Measurements from ENCODE around the gene SDK2.

SDK2 gene

GRCh38 chr17:73646409-73647300 lies 2.4 kb upstream of the SDK2 start:
- Mint-ChIP-seq H3K4me1 (peaks cover 28% of the 10 kb centered on the region), H3K27me3 (peaks cover 86% of the 10 kb centered on the region), H3K4me3 (peak overlapping the region; percentile 61), H3K36me3 (no peaks in the 10 kb centered on the region), H3K9me3 (no peaks in the 10 kb centered on the region), H3K27ac (peak overlapping the region; percentile 42)
- DNase-seq: peak; percentile 57
- CTCF ChIA-PET: interaction anchor here (0.6 to 2.1 kb wide), 10 partner anchors 9 to 291 kb away, joined by 3 to 19 read pairs (median 4); no protein-coding TSS in a partner anchor

- DNase-seq: peak; percentile 64
- Mint-ChIP-seq H3K27ac (no peak overlapping the region), H3K4me1 (peaks cover 28% of the 10 kb centered on the region), H3K27me3 (peaks cover 92% of the 10 kb centered on the region), H3K9me3 (no peaks in the 10 kb centered on the region), H3K36me3 (no peaks in the 10 kb centered on the region), H3K4me3 (peak overlapping the region; percentile 65)
- CTCF ChIA-PET: interaction anchor here (1.1 to 2.1 kb wide), 8 partner anchors 65 to 292 kb away, joined by 3 to 19 read pairs (median 4); no protein-coding TSS in a partner anchor
Measured at GRCh38 chr17:73645050-73645871, 1.0 kb upstream of the SDK2 start.

GRCh38 chr17:73643852-73644144 lies 447 bp downstream of the SDK2 start:
- peak overlapping the region; percentile 81 for H3K4me3 Mint-ChIP-seq

GRCh38 chr17:73643001-73643851 lies 1.0 kb downstream of the SDK2 start:
- H3K36me3 Mint-ChIP-seq: no peaks in the 10 kb centered on the region
- peak overlapping the region; percentile 81 for H3K4me3 Mint-ChIP-seq
- peak; percentile 60 for DNase-seq
- peaks cover 23% of the 10 kb centered on the region for H3K4me1 Mint-ChIP-seq
- H3K9me3 Mint-ChIP-seq: no peaks in the 10 kb centered on the region
- CTCF ChIA-PET: interaction anchor here (1.2 to 1.4 kb wide), 2 partner anchors 79 to 213 kb away, joined by 3 to 4 read pairs; no protein-coding TSS in a partner anchor
- H3K27ac Mint-ChIP-seq: no peak overlapping the region
- peaks cover 81% of the 10 kb centered on the region for H3K27me3 Mint-ChIP-seq

More at GRCh38 chr17:73643852-73644144, 447 bp downstream of the SDK2 start:
- H3K27ac Mint-ChIP-seq: no peak overlapping the region
- no peak for DNase-seq
- no peaks in the 10 kb centered on the region for H3K9me3 Mint-ChIP-seq
- CTCF ChIA-PET: interaction anchor here (1.4 kb wide), 1 partner anchor 214 kb away, joined by 4 read pairs; no protein-coding TSS in a partner anchor
- peaks cover 23% of the 10 kb centered on the region for H3K4me1 Mint-ChIP-seq
- H3K27me3 Mint-ChIP-seq: peaks cover 87% of the 10 kb centered on the region
- H3K36me3 Mint-ChIP-seq: no peaks in the 10 kb centered on the region

GRCh38 chr17:73642659-73643000 lies 1.6 kb downstream of the SDK2 start:
- no peak for DNase-seq
- Mint-ChIP-seq H3K36me3 (no peaks in the 10 kb centered on the region), H3K4me1 (peaks cover 23% of the 10 kb centered on the region), H3K9me3 (no peaks in the 10 kb centered on the region), H3K4me3 (peak overlapping the region; percentile 79), H3K27ac (no peak overlapping the region), H3K27me3 (peaks cover 78% of the 10 kb centered on the region)
- CTCF ChIA-PET: interaction anchor here (1.2 kb wide), 1 partner anchor 79 kb away, joined by 3 read pairs; no protein-coding TSS in a partner anchor

- H3K9me3 Mint-ChIP-seq: no peaks in the 10 kb centered on the region
- no peaks in the 10 kb centered on the region for H3K36me3 Mint-ChIP-seq
- peaks cover 72% of the 10 kb centered on the region for H3K27me3 Mint-ChIP-seq
- no peak overlapping the region for H3K27ac Mint-ChIP-seq
- peaks cover 23% of the 10 kb centered on the region for H3K4me1 Mint-ChIP-seq
- DNase-seq: no peak
- CTCF ChIA-PET: interaction anchor here (1.2 kb wide), 1 partner anchor 80 kb away, joined by 3 read pairs; no protein-coding TSS in a partner anchor
- peak overlapping the region; percentile 69 for H3K4me3 Mint-ChIP-seq
Measured at GRCh38 chr17:73641826-73642600, 2.2 kb downstream of the SDK2 start.

GRCh38 chr17:73640691-73641090 lies 3.6 kb downstream of the SDK2 start:
- Mint-ChIP-seq H3K27me3 (peaks cover 59% of the 10 kb centered on the region), H3K27ac (no peak overlapping the region), H3K9me3 (no peaks in the 10 kb centered on the region), H3K4me3 (no peak overlapping the region), H3K36me3 (no peaks in the 10 kb centered on the region), H3K4me1 (peaks cover 21% of the 10 kb centered on the region)
- no peak for DNase-seq
- CTCF ChIA-PET: no interaction called here

GRCh38 chr17:73639932-73640331 lies 4.3 kb downstream of the SDK2 start:
- Mint-ChIP-seq H3K27ac (no peak overlapping the region), H3K4me1 (peaks cover 17% of the 10 kb centered on the region), H3K9me3 (no peaks in the 10 kb centered on the region), H3K36me3 (no peaks in the 10 kb centered on the region), H3K4me3 (no peak overlapping the region), H3K27me3 (peaks cover 53% of the 10 kb centered on the region)
- CTCF ChIA-PET: no interaction called here
- DNase-seq: no peak

- no peaks in the 10 kb centered on the region for H3K9me3 Mint-ChIP-seq
- H3K27ac Mint-ChIP-seq: no peak overlapping the region
- H3K27me3 Mint-ChIP-seq: peaks cover 49% of the 10 kb centered on the region
- no peaks in the 10 kb centered on the region for H3K36me3 Mint-ChIP-seq
- no peak overlapping the region for H3K4me3 Mint-ChIP-seq
- CTCF ChIA-PET: no interaction called here
- no peak for DNase-seq
- peaks cover 17% of the 10 kb centered on the region for H3K4me1 Mint-ChIP-seq
Measured at GRCh38 chr17:73639322-73639721, 4.9 kb downstream of the SDK2 start.

- peaks cover 14% of the 10 kb centered on the region for H3K4me1 Mint-ChIP-seq
- no peak for DNase-seq
- no peaks in the 10 kb centered on the region for H3K9me3 Mint-ChIP-seq
- CTCF ChIA-PET: interaction anchor here (1.1 kb wide), 1 partner anchor 40 kb away, joined by 3 read pairs; no protein-coding TSS in a partner anchor
- no peak overlapping the region for H3K27ac Mint-ChIP-seq
- no peaks in the 10 kb centered on the region for H3K36me3 Mint-ChIP-seq
- no peak overlapping the region for H3K4me3 Mint-ChIP-seq
- peaks cover 45% of the 10 kb centered on the region for H3K27me3 Mint-ChIP-seq
Measured at GRCh38 chr17:73638556-73638955, 5.7 kb downstream of the SDK2 start.

- CTCF ChIA-PET: interaction anchor here (1.1 kb wide), 1 partner anchor 40 kb away, joined by 3 read pairs; no protein-coding TSS in a partner anchor
- Mint-ChIP-seq H3K27ac (no peak overlapping the region), H3K9me3 (no peaks in the 10 kb centered on the region), H3K4me1 (peaks cover 12% of the 10 kb centered on the region), H3K27me3 (peaks cover 39% of the 10 kb centered on the region), H3K4me3 (no peak overlapping the region), H3K36me3 (no peaks in the 10 kb centered on the region)
- DNase-seq: no peak
Measured at GRCh38 chr17:73637866-73638265, 6.4 kb downstream of the SDK2 start.

- no peak overlapping the region for H3K4me3 Mint-ChIP-seq
- CTCF ChIA-PET: no interaction called here
Measured at GRCh38 chr17:73635101-73635817, 9.0 kb downstream of the SDK2 start.

More at GRCh38 chr17:73635101-73635817, 9.0 kb downstream of the SDK2 start:
- Mint-ChIP-seq H3K36me3 (no peaks in the 10 kb centered on the region), H3K4me1 (peaks cover 2% of the 10 kb centered on the region), H3K27me3 (peaks cover 14% of the 10 kb centered on the region), H3K27ac (no peak overlapping the region), H3K9me3 (no peaks in the 10 kb centered on the region)
- no peak for DNase-seq

All from activated naive CD4-positive, alpha-beta T cell treated with anti-CD3 and anti-CD28 coated beads, Interleukin-2, amount 10 ng/mL, durations not matched to agents 7 days and 5 days (primary cell).